GM19239 (cell line): ENCODE results near the gene ZNF526.

Experiments used
- DNase-seq: peaks from one replicate; pipeline ENCODE4 v3.0.0; 2011; ENCODE audit warnings: low spot score; ENCODE audit not compliant: insufficient read length
- FAIRE-seq: peaks from 2 replicates; lab custom pipeline; 2011; peaks lifted over from hg19 to GRCh38; lab: Jason Lieb, UNC

ZNF526 gene, protein sequence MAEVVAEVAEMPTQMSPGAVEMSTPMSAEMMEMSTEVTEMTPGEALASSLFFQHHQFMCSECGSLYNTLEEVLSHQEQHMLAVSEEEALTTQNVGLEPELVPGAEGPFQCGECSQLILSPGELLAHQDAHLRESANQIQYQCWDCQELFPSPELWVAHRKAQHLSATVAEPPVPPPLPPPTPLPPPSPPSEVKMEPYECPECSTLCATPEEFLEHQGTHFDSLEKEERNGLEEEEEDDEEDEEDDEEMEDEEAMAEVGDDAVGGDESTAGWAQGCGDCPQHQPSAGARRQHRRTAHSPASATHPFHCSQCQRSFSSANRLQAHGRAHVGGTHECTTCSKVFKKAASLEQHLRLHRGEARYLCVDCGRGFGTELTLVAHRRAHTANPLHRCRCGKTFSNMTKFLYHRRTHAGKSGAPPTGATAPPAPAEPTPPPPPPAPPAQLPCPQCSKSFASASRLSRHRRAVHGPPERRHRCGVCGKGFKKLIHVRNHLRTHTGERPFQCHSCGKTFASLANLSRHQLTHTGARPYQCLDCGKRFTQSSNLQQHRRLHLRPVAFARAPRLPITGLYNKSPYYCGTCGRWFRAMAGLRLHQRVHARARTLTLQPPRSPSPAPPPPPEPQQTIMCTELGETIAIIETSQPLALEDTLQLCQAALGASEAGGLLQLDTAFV

DNA sequence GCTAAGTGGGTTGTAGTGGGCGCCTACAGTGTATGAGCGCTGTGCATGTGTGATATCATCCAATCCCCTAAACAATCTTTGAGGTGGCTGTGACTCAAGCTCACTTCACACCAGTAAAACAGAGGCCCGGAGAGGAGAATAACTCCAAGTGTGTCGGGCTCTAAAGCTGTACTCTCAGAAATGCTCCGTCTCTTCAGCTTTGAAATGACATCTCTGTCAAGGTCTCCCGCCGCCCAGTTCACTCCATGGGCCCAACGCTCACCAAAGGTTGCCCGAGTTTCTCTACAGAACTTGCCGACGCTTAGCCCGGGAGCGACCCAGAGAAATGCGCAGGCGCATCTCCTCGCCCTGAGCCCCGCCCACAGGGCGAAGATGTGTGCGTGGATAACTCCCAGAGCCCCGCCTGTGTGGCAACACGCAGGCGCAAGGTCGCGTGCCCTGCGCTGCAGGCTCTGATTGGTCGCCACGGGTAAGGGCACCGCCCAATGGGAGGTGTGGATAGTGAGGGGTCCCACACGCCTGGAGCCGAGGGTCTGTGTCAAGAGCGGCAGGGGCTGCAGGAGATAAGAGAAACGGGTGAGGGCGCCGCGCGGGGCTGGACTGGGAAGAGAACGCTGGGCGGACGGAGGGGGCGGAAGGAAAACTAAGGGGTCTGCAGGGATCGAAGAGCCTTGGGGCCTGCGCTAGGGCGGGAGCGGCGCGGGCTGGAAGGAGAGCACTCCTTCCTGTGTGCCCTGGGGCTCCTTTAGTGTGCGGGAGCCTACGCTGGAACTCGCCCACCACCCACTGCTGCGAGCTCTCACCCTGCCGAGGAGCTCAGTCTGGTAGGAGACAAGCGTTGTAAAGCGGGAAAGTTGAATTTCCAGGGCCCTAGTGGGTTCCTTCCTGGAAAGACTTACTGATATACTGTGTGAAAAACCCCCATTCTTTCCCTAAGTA, at the start of gene ZNF526:
Gene ZNF526 (plus strand): TSS at position 501 of the 939 bp plus-strand sequence. CDS start 4,092 bp downstream, outside the sequence.
- DNase-seq (peak; percentile 99), FAIRE-seq (peak; percentile 100)

DNA sequence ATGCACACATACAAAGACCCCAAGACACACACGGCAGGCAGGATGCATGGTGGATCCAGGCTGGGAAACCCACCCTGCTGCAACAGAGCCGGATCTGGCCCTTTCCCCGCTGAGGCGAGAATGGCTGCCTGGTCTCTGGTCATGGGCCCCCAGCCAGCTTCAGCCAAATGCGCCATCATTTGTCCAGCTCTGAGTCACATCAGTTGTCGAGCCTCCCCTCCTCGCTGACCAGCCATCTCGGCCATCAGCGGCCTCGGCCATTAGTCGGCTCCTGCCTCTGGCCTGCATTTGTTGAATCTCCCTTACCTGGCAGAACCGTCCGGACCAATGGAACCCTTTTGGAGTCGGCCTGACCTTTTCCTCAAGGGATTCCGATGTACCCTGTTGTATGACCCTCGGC, 49.4 kb upstream of the ZNF526 start:
- no peak for DNase-seq
- no peak for FAIRE-seq

DNA sequence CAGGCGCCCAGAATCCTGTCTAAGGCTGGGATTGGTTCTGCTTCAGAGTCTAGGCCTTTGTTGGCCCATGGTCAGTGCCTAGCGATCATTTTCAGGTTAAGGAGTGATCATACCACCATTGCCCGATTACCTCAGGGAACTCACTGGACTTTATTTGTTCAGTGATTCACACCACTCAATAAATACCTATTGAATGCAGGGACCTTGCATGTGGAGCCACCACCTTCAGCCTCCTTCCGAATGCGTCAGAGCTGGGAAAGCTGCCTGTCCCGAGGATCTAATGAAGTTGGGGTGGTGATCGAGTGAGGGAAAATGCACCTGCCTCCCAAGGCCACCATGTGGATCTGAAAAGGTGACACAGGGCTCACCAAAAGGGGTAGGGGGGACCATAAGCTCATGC, 47.9 kb upstream of the ZNF526 start:
- DNase-seq (no peak), FAIRE-seq (no peak)

DNA sequence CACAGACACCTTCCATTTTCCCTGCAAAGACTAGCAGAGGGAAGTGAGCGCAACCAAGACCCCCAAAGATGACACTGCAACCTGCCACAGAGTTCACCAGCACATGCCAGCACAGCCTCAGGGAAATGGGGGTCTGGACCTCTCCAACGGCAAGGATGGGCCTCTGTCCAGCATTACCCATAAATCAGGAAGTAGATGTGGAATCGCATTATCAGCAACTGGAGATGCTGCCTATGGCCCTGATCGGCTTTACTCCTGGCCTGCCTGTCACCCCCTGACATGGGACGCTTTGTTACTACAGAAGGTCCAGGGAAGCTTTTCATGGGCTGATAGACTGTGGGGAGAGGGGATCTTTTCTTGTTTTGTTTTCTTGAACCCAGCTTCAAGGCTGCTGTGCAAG, 46.4 kb upstream of the ZNF526 start:
- FAIRE-seq (no peak), DNase-seq (no peak)

DNA sequence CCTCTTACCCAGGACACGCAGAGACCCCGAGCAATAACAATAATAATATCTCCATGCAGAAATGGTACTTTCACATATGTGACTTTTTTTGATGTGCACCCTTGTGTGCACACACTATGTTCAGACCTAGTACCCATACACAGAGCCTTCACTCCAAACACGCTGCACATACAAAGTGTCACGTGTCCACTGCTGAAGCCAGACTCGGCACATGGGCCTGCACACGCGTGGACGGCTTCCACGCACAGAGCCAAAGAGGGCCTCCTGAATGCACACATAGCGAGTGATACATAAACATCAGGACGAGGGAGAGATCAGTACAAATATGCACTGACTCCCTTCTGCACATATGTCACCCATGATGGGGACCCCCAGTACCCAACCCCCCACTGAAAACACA, 45.9 kb upstream of the ZNF526 start:
- FAIRE-seq = no peak
- no peak for DNase-seq

DNA sequence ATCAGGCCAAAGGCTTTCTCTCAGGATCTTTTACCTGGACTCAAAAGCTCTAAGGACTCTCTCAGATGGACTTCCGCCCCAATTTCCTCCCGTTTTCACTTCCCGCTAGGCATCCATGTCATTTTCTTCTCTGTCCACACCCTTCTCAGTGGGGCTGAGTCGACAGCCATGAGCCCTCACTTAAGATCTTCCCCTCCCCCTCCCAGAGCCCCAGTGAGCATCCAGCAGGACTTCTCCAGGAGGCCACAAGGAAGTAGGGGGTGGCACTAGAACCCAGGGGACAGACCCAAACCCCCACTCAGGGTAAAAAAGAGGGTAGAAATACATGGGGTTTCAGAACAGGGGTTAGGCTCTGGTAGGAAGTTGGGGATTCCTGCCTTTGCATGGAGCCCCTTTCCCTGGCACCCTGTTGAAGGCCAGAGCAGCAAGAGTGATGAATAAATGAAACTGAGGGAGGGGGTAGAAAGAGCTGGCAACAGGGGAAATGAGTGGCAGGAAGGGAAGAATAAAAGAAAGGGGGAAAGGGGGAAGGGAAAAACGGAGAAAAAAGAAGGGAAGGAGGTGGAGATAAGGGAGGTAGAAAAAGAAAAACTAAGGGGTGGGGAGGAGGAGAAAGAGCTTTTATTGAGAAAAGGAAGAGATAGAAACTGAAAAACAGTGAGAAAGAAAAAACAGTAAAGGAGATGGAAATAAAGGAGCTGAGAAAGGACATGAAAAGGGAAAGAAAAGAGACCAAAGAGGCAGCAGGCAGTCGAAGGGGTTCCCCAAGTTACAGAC, 45.0 kb upstream of the ZNF526 start:
- FAIRE-seq (no peak), DNase-seq (no peak)

DNA sequence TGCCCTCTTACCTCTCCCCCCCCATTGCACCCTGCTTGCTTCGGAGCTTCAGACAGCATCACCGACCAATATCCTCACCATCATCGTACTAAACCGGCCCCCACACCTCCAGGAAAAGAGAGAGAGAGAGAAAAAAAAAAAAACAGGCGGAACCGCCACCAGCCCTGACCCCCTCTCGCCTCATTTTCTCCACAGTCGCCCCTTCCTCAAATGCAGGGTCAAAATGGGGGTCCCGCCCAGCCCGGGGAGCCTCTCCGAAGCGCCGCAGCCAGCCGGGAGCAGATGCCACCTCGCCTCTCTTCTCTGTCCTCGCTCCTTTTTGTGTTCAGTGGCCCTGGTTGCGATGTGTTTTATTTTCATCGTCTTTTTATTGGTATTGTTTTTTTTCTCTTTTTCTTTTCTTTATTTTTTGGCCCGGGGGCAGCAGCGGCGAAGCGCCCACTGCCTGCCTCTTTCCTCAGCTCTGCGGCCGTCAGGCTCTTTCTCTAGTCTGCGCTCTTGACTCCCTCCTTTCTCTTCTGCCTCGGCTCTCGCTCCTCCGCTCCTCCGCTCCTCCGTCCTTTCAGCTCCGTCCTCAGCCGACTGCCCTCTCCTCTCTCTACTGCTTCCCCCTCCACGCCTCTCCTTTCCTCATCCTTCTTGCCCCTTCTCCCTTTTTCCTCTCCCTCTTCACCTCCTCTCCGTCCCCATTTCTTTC, 44.0 kb upstream of the ZNF526 start:
- DNase-seq = no peak
- no peak for FAIRE-seq

DNA sequence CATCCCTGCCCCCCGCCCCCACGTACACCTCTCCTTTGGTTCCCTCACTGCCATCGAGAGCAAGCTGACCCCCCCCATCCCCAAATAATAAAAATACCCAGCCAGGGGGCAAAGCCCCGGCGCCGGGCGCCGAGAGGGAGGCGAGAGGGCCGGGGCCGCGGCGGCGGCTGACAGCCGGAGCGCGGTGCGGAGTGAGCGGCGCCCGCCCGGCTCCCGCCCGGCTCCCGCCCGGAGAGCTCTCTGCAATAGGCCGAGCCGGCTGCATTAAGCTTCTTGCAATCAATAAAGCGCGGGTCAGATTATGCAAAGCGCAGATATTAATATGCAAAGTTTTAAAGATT, 43.5 kb upstream of the ZNF526 start:
- DNase-seq (no peak), FAIRE-seq (no peak)

DNA sequence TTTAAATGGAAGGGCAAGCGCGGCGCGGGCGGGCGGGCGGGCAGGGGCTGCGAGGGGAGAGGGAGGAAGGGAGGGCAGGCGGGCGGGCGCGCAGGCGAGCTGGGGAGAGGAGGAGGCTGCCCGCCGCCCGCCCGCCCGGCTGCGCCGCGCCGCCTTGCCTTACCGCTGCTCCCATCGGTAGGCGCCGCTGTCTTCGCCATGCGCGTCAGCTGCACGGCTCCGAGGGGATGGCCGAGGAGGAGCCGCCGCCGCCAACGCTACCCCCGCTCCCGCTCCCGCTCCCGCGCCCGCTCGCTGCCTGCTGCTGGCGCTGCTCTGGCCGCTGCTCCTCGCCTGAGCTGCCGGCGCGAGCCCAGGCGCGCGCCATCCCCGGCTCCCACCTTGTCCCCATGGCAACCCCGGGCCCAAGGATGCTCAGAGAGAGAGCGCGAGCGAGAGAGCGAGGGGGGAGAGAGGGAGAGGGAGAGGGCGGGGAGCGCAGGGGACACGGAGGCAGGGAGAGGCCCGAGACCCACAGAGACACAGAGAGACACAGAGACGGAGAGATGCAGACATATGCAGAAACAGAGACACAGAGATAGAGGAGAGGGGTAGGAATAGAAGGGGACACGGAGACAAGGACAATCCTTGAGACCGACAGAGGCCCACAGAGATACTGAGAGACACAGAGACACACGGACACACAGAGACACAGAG, 43.0 kb upstream of the ZNF526 start:
- FAIRE-seq = no peak

DNA sequence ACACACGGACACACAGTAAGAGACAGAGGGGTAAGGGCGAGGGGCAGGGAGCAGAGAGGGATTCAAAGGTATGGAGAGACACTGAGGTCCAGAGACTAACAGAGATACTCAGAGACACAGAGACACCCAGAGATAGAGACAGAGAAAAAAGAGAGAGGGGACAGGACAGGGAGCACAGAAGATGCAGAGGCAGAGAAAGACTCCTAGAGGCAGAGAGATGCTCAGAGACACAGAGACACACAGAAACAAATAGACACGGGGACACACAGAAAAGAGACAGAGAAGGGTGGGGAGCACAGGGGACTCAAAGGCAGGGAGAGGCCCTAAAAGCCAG, 42.5 kb upstream of the ZNF526 start:
- DNase-seq (no peak), FAIRE-seq (no peak)

More for the DNA sequence above, 43.0 kb upstream of the ZNF526 start:
- peak; percentile 60 for DNase-seq

DNA sequence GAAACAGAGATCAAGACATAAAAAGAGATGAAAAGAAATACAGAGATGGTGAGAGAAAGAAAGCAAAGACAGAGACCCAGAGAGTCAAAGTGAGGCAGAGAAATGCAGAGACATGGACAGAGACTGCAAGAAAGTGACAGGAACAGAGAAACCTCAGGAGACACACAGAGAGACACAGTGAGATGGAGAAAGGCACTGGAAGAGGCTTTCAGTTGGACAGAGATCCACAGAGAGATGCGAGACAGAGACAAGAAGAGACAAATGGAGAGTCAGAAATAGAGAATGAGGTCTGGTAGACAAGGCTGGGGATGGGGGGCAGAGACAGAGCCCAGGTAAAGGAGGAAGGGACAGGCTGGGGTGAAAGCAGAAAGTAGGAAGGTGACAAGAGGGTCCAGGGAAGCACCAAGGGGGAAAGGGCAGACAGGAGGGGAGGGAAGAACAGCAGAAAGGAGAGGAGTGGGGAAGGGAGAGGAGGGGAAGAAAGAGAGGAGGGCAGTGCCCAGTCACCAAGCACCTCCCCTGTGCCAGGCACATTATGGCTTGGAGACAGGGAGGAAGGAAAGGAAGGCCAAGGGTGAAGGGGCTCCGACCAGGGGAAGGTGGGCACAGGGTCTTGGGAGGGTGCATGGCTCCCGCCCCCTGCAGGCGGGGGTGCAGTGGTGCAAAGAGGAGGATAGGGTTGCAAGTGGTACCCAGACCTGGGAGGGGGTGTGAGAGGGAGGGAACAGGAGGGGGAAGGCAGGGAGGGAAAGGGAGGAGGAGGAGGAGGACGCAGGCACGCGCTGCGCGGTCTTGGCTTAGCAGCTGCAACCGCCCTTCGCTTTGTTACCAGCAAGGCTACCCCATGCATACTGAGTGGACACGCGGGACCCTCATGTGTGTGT, 41.1 kb upstream of the ZNF526 start:
- FAIRE-seq (no peak), DNase-seq (no peak)

DNA sequence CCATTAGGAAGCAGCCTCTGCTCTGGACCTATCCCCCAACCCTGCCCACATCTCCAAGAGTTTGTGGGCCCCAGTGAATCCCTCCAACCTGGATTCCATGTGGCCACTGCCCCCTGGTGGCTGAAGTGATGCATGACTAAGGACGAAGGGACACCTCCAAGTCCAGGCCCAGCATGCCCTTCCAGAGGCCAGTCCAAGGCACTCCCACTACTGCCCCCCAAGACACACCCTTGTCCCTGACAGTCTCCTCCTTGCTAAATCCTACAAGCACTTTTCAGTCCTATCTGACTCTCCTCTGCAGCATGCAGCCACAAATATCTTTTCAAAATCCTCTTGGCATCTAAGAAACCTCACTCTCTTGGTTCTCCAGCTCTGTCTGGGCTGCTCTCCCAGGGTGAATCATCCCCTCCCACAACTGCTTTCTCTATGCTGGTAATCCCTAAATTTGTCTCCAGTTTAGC, 35.7 kb upstream of the ZNF526 start:
- DNase-seq (peak; percentile 56), FAIRE-seq (peak; percentile 88)

DNA sequence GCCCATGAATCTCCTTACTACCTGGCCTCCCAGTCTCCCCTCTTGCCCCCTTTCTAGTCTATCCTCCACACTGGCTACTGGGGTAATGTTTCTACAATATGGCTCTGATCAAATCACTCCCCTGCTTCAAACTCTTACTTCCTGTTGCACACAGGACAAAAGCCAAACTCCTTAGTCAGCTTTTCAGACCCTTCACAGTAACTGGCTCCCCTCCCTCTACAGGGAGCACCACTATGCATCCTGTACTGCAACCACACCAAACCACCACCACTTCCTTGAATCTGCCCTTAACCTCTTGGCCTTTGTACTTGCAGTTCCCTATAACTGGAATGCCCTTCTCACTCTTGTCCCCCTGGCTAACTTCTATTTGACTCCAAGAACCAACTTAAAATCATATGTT, 34.8 kb upstream of the ZNF526 start:
- DNase-seq (no peak), FAIRE-seq (peak; percentile 49)

DNA sequence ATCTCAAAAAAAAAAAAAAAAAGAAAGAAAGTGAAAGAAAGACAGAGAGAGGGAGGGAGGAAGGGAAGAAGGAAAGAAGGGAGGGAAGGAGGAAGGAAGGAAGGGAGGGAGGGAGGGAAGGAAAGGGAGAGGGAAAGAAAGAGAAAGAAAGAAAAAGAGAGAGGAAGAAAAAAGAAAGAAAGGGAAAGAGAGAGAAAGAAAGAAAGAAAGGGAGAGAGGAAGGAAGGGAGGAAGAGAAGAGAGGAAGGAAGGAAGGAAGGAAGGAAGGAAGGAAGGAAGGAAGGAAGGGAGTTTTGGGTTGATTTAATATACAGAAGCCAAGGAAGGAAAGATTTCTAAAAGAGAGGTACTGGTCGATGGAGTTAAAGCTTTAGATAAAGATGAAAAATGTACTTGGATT, 31.4 kb upstream of the ZNF526 start:
- no peak for FAIRE-seq
- DNase-seq = no peak

DNA sequence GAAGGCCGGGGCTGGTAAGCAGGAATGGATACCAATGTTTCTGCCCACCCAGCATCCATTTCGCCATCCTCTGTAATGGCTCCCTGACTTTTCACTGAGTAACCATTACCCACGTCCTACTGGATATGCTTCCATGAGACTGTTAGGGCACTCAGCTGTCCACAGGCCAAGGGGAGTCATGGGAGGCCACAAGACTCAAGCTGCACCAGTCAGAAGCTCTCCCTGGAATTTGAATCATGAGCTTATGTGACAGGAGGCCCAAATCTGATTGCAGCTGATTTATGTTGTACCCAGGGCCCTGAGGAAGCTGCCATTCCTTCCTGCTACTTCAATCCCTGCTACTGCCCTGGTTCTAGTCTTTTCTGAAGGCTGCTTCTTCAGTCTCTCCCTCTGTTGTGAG, 31.0 kb upstream of the ZNF526 start:
- FAIRE-seq = no peak
- no peak for DNase-seq

DNA sequence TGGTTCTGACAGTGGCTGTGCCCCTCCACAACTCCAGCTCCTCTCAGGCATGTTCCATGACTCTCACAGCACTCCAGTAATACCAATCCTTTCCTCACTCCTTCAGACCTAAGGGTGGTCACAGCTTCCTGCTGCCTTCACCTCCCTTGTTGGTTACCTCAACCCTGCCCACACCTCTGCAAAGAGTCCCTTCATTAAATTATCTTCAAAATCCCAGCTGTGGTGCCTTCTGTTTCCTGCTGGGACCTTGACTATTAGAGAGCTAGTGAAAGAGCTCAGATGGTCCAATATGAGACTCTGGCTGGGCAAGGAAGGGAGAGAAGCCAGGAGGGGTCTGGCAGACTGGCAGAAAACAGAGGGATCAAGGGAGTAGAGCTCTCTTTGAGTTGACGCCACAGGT, 28.8 kb upstream of the ZNF526 start:
- DNase-seq (no peak), FAIRE-seq (no peak)

DNA sequence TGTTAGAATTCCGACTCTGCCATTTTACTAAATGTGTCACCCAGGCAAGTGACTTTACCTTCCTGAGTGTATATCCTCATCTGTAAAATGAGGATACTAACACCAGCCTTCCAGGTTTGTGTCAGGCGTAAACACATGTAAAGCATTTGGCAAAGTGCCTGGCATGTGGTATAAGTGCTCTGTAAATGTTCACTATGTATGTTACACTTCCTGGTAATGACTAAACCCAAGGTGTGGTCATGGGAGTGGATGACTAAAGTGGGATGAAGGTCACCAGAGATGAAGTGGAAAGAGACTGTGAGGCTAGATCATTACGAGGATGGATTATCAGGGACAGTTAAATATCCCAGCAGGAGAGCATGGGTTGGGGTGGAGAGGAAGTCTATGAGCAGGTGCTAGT, 28.3 kb upstream of the ZNF526 start:
- no peak for DNase-seq
- FAIRE-seq = no peak

DNA sequence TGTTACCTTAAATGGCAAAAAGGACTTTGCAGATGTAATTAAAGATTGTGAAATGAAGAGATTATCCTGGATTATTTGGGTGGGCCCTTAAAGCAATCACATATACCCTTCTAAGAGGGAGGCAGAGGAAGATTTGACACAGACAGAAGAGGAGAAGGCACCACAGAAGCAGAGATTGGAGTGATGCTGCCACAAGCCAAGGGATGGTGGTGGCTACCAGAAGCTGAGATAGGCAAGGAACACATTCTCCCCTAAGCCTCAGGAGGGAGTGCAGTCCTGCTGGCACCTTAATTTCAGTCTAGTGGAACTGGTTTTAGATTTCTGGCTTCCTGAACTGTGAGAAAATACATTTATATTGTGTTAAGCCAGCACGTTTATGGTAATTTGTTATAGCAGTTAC, 26.8 kb upstream of the ZNF526 start:
- FAIRE-seq (no peak), DNase-seq (no peak)
